K562 (cell line): ENCODE results near the gene TMEM214. TPM values are rescaled to one million over a fixed set of nuclear protein-coding genes. Genes with fewer than 3 reads are reported as not detected.
A peak's percentile ranks its signal among the peaks of the same experiment; 100 is the strongest.

Source experiments
- ARID3A ChIP-seq: IDR thresholded peaks from 2 replicates; pipeline ENCODE4 v1.6.1; 2012; ENCODE audit warnings: low read depth, low read length, improper control_type of control experiment, borderline replicate concordance
- CGGBP1 ChIP-seq: fragments of 250-450 bp; sonication (Bioruptor Pico); IDR thresholded peaks from 2 replicates; pipeline ENCODE4 v1.9.0; 2021; ENCODE audit warnings: mild to moderate bottlenecking
- CUX1 ChIP-seq: fragments of 200-800 bp; sonication (Bioruptor generic); IDR thresholded peaks from 2 replicates; pipeline ENCODE4 v1.6.1; 2016; ENCODE audit warnings: missing genetic modification characterization, missing compliant biosample characterization
- ESRRB ChIP-seq: fragments of 250-450 bp; sonication (Bioruptor Pico); IDR thresholded peaks from 2 replicates; pipeline ENCODE4 v1.5.0; 2020; ENCODE audit warnings: mild to moderate bottlenecking, moderate library complexity, borderline replicate concordance
- FOXJ2 ChIP-seq: fragments of 200-800 bp; sonication (Bioruptor generic); IDR thresholded peaks from 2 replicates; pipeline ENCODE4 v1.6.1; 2016; ENCODE audit warnings: missing genetic modification characterization, missing compliant biosample characterization
- GTF2B ChIP-seq: IDR thresholded peaks from 2 replicates; pipeline ENCODE4 v1.6.1; 2011; ENCODE audit not compliant: insufficient read length; ENCODE audit errors: extremely low read depth
- KDM2B ChIP-seq: fragments of 250-450 bp; sonication (Bioruptor Pico); IDR thresholded peaks from 2 replicates; pipeline ENCODE4 v1.8.0; 2021; ENCODE audit warnings: mild to moderate bottlenecking, moderate library complexity
- MCM7 ChIP-seq, 2 experiments: fragments of 450-650 bp; IDR thresholded peaks; 2 replicates each; pipeline ENCODE4 v1.6.1; 2016 to 2018
- MLLT1 ChIP-seq, 2 experiments: fragments of 450-650 bp; IDR thresholded peaks; 2 replicates each; pipeline ENCODE4 v1.6.1; 2016
- NFE2 ChIP-seq: IDR thresholded peaks from 2 replicates; pipeline ENCODE4 v1.6.1; 2014; ENCODE audit warnings: antibody characterized with exemption, low read depth
- OTX1 ChIP-seq: fragments of 450-650 bp; formaldehyde crosslinking; IDR thresholded peaks from 2 replicates; pipeline ENCODE4 v1.4.0; 2022; ENCODE audit warnings: mild to moderate bottlenecking
- RFX1 ChIP-seq: fragments of 450-650 bp; IDR thresholded peaks from 2 replicates; pipeline ENCODE4 v1.6.1; 2016; ENCODE audit warnings: mild to moderate bottlenecking, moderate library complexity
- STAT5A ChIP-seq: IDR thresholded peaks from 2 replicates; pipeline ENCODE4 v1.6.1; 2012; ENCODE audit warnings: low read length, inconsistent platforms, borderline replicate concordance
- TAF9B ChIP-seq: fragments of 450-650 bp; IDR thresholded peaks from 2 replicates; pipeline ENCODE4 v1.6.1; 2018; ENCODE audit warnings: mild to moderate bottlenecking; ENCODE audit not compliant: partially characterized antibody
- TRIM28 ChIP-seq: fragments of 450-650 bp; IDR thresholded peaks from 2 replicates; pipeline ENCODE4 v1.6.1; 2017
- XRCC3 ChIP-seq: fragments of 450-650 bp; IDR thresholded peaks from 2 replicates; pipeline ENCODE4 v1.6.1; 2017; ENCODE audit warnings: mild to moderate bottlenecking, moderate library complexity
- ZNF146 ChIP-seq: IDR thresholded peaks from one replicate; pipeline ENCODE4 v1.6.1; 2018; ENCODE audit warnings: missing compliant biosample characterization; ENCODE audit not compliant: unreplicated experiment
- ZNF77 ChIP-seq: fragments of 250-450 bp; sonication (Bioruptor Pico); IDR thresholded peaks from 2 replicates; pipeline ENCODE4 v1.5.0; 2020
- polyA plus RNA-seq, 8 experiments: library from polyadenylated mRNA; depleted of rRNA in 4 of 8; stranded (reverse) in 5 of 8; unstranded in 3 of 8; fragments of >200 nt; fragmentation: Nextera tagmentation in 2 of 8; fragmentation: Illumina TruSeq in 1 of 8; extraction: Ambion mirVana in 2 of 8; extraction: Trizol in 1 of 8; gene quantifications; 2 replicates each; pipeline versions ENCODE4 v1.2.1 to v1.2.3, GENCODE V29; 2011 to 2014; ENCODE audit warnings: inconsistent platforms in 1 of 8, missing spikeins in 1 of 8
- total RNA-seq, 7 experiments: library from RNA; depleted of rRNA in 6 of 7; stranded (reverse); fragments of >200 nt in 6 of 7; fragmentation: Illumina TruSeq in 2 of 7; extraction: Trizol in 2 of 7; gene quantifications; 2 replicates each; pipeline versions ENCODE4 v1.2.1 to v1.2.3, GENCODE V29; 2011 to 2021; ENCODE audit warnings: low replicate concordance in 1 of 7

The TMEM214 gene
- total and polyA plus RNA-seq, 9 of the 15 experiments (the other 6 are each of a cell fraction or from before 2014, with no cell fraction given) = 11.4 to 81.4 (median 44.1) TPM

GRCh38 chr2:27050281-27050995, 17.7 kb downstream of the TMEM214 start (continued):
- TF ChIP-seq CUX1 (CRISPR knock-in tag) = no peak
- no peak for TF ChIP-seq GTF2B
- TF ChIP-seq ZNF77 = 0 out of 2 replicates have a peak, but pooled peaks have one; percentile 37
- no peak for TF ChIP-seq XRCC3
- peak; percentile 77 for TF ChIP-seq ARID3A
- no peak for TF ChIP-seq TRIM28
- no peak for TF ChIP-seq KDM2B
- TF ChIP-seq MLLT1 (IDR thresholded peaks at IDR 0.05) = no peak
- TF ChIP-seq ESRRB (CRISPR knock-in tag) = 0 out of 2 replicates have a peak, but pooled peaks have one; percentile 80
- TF ChIP-seq STAT5A = no peak; the same call in 1 of the 2 replicates
- no peak for TF ChIP-seq MCM7 (IDR thresholded peaks at IDR 0.05)
- TF ChIP-seq FOXJ2 = no peak
- TF ChIP-seq NFE2 = peak; percentile 54; the same call in 1 of the 2 replicates
- no peak for TF ChIP-seq ZNF146
- TF ChIP-seq TAF9B = no peak
- TF ChIP-seq RFX1 = no peak
- TF ChIP-seq OTX1 (CRISPR knock-in tag) = no peak
- TF ChIP-seq CGGBP1 (CRISPR knock-in tag) = peak; percentile 83; the same call in 1 of the 2 replicates
